ENCODE data around the gene COL4A2.

- TF ChIP-seq CTCF (IDR thresholded peaks at IDR 0.05; ENCODE audit: insufficient read depth, low read depth, low read length) (no peak), EZH2 (IDR thresholded peaks at IDR 0.05; ENCODE audit: insufficient read depth, low read length) (no peak)
Measured at GRCh38 chr13:110277357-110277975, 29.6 kb upstream of the COL4A2 start.

Measured in astrocyte (in vitro differentiated cells and primary cell).